ENCODE results near the gene CRTAC1.

The CRTAC1 gene

DNA sequence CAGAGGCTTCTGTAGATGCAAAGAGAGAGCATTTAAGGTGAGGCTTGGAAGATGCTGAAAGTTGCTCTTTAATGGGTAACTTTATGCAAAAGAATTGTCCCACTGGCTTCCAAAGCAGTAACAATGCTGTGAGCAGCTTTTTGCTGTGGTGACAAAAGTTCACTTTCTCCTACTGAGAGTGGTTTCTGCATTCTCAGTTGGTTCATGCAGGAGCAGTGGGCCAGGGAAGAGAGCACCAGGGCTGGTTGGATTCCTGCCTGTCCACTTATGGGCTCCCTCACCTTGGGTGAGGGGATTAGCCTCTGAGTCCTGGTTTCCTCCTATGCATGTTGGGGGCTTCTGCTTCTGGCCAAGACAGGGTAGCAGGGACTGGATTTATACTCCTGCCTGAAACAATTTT is 211.8 kb downstream of the CRTAC1 start:
- no peaks in the 10 kb centered on the region for H3K27me3 ChIP-seq (ENCODE audit: control insufficient read depth, insufficient read depth, low read length)
- H3K9me3 ChIP-seq (ENCODE audit: control insufficient read depth, low read length) = no peaks in the 10 kb centered on the region
- H3K4me3 ChIP-seq (ENCODE audit: low read depth, low read length) = no peak overlapping the region
- no peak overlapping the region for H3K9ac ChIP-seq
- H3K79me2 ChIP-seq = no peaks in the 10 kb centered on the region
- H3K36me3 ChIP-seq (ENCODE audit: control insufficient read depth, insufficient read depth, low read length) = no peaks in the 10 kb centered on the region
- no peak overlapping the region for H3K27ac ChIP-seq
- no peaks in the 10 kb centered on the region for H3K4me1 ChIP-seq
- no peak overlapping the region for H3K4me2 ChIP-seq (ENCODE audit: low read length)
- TF ChIP-seq, protein P1, sequence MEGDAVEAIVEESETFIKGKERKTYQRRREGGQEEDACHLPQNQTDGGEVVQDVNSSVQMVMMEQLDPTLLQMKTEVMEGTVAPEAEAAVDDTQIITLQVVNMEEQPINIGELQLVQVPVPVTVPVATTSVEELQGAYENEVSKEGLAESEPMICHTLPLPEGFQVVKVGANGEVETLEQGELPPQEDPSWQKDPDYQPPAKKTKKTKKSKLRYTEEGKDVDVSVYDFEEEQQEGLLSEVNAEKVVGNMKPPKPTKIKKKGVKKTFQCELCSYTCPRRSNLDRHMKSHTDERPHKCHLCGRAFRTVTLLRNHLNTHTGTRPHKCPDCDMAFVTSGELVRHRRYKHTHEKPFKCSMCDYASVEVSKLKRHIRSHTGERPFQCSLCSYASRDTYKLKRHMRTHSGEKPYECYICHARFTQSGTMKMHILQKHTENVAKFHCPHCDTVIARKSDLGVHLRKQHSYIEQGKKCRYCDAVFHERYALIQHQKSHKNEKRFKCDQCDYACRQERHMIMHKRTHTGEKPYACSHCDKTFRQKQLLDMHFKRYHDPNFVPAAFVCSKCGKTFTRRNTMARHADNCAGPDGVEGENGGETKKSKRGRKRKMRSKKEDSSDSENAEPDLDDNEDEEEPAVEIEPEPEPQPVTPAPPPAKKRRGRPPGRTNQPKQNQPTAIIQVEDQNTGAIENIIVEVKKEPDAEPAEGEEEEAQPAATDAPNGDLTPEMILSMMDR (IDR thresholded peaks at IDR 0.05) = no peak
- no peak overlapping the region for H2AFZ ChIP-seq

- Histone ChIP-seq H3K36me3 (ENCODE audit: control insufficient read depth, insufficient read depth, low read length) (no peaks in the 10 kb centered on the region), H3K27ac (no peak overlapping the region), H3K9me3 (ENCODE audit: control insufficient read depth, low read length) (no peaks in the 10 kb centered on the region), H3K27me3 (ENCODE audit: control insufficient read depth, insufficient read depth, low read length) (no peaks in the 10 kb centered on the region), H3K4me2 (ENCODE audit: low read length) (no peak overlapping the region), H3K9ac (no peak overlapping the region), H2AFZ (no peak overlapping the region), H3K4me3 (ENCODE audit: low read depth, low read length) (no peak overlapping the region), H3K79me2 (no peaks in the 10 kb centered on the region), H3K4me1 (no peaks in the 10 kb centered on the region)
- TF ChIP-seq, protein P1 (IDR thresholded peaks at IDR 0.05) = no peak
Observed at GRCh38 chr10:97816609-97817008, 213.8 kb downstream of the CRTAC1 start.
